Kidney (tissue), 14 donors: ENCODE measurements around the gene ALAS1. TPM values are rescaled to one million over a fixed set of nuclear protein-coding genes. Genes with fewer than 3 reads are reported as not detected.

Source experiments
- DNase-seq, 5 donors: peaks; one replicate each; pipeline ENCODE4 v3.0.0-alpha.2; 2013 to 2020
- FAIRE-seq: peaks from 2 replicates; lab custom pipeline; 2012; peaks lifted over from hg19 to GRCh38; lab: Jason Lieb, UNC
- H3K27ac ChIP-seq, 2 donors: one replicate each; pipeline ENCODE4 v1.7.0; 2013; ENCODE audit warnings: low read depth in 2 of 2, low read length in 2 of 2, inconsistent platforms in 1 of 2
- H3K27me3 ChIP-seq: one replicate; pipeline ENCODE4 v1.7.1; 2013; ENCODE audit warnings: low read length, inconsistent platforms; ENCODE audit not compliant: control insufficient read depth, insufficient read depth
- H3K36me3 ChIP-seq, 3 donors: one replicate each; pipeline versions ENCODE4 v1.7.0 to v1.7.1; 2013; ENCODE audit warnings: low read length in 3 of 3, control low read depth in 1 of 3, inconsistent platforms in 1 of 3; ENCODE audit not compliant: insufficient read depth in 3 of 3, control insufficient read depth in 2 of 3
- H3K4me1 ChIP-seq, 3 donors: one replicate each; pipeline versions ENCODE4 v1.7.0 to v1.7.1; 2013; ENCODE audit warnings: low read length in 3 of 3, inconsistent platforms in 1 of 3, low read depth in 1 of 3; ENCODE audit not compliant: control insufficient read depth in 2 of 3, insufficient read depth in 2 of 3
- H3K4me3 ChIP-seq, 3 donors: one replicate each; pipeline versions ENCODE4 v1.7.0 to v1.8.1; 2013; ENCODE audit warnings: low read length in 3 of 3, control low read depth in 1 of 3, inconsistent platforms in 1 of 3
- H3K9ac ChIP-seq, 3 donors: one replicate each; pipeline versions ENCODE4 v1.7.0 to v1.7.1; 2013; ENCODE audit warnings: low read length in 3 of 3, control low read depth in 1 of 3, inconsistent platforms in 1 of 3
- H3K9me3 ChIP-seq, 3 donors: one replicate each; pipeline versions ENCODE4 v1.7.0 to v1.7.1; 2013; ENCODE audit warnings: low read length in 3 of 3, control low read depth in 1 of 3, inconsistent platforms in 1 of 3; ENCODE audit not compliant: control insufficient read depth in 2 of 3, insufficient read depth in 1 of 3
- intact Hi-C: fragments of 100-400 bp; cut with DNase I; formaldehyde crosslinking; loops from one replicate; pipeline ENCODE4 v1.11.1; 2022
- polyA plus RNA-seq: library from polyadenylated mRNA; stranded (reverse); fragments of 350-450 nt; fragmentation: Illumina TruSeq; extraction: RNeasy Lipid Tissue Mini Kit (QIAGEN cat#74804); gene quantifications from one replicate; pipeline ENCODE4 v1.2.3, GENCODE V29; 2014; ENCODE audit warnings: low read depth, low replicate concordance; ENCODE audit not compliant: insufficient read depth
- total RNA-seq: library from RNA; stranded (reverse); fragmentation: NEBNext Ultra II Directional; extraction: Animal tissue kit (Norgen Biotek cat#: 25700); gene quantifications from one replicate; pipeline ENCODE4 v1.2.1, GENCODE V29; 2021
- TF ChIP-seq, protein P1 (sequence below): IDR thresholded peaks from 3 replicates; pipeline ENCODE4 v1.5.1; 2012; ENCODE audit warnings: mild to moderate bottlenecking, moderate library complexity, borderline replicate concordance; ENCODE audit not compliant: insufficient read depth; ENCODE audit errors: extremely low read depth
- donor health status: control.
- donor health status: control.
- donor health status: control.
- donor health status: control.
- donor health status: control.
- donor health status: DM: yes; HTN: yes; CAD: no.
- donor health status: Normal renal cell carcinoma (clear cell type).

Gene ALAS1
- total and polyA plus RNA-seq, 2 donors from 2014 or later = 42.8 to 77.2 TPM

GRCh38 chr3:52247409-52248164 lies 49.6 kb downstream of the ALAS1 start:
- TF ChIP-seq, protein P1, sequence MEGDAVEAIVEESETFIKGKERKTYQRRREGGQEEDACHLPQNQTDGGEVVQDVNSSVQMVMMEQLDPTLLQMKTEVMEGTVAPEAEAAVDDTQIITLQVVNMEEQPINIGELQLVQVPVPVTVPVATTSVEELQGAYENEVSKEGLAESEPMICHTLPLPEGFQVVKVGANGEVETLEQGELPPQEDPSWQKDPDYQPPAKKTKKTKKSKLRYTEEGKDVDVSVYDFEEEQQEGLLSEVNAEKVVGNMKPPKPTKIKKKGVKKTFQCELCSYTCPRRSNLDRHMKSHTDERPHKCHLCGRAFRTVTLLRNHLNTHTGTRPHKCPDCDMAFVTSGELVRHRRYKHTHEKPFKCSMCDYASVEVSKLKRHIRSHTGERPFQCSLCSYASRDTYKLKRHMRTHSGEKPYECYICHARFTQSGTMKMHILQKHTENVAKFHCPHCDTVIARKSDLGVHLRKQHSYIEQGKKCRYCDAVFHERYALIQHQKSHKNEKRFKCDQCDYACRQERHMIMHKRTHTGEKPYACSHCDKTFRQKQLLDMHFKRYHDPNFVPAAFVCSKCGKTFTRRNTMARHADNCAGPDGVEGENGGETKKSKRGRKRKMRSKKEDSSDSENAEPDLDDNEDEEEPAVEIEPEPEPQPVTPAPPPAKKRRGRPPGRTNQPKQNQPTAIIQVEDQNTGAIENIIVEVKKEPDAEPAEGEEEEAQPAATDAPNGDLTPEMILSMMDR = no peak
- H3K4me3 ChIP-seq = no peak overlapping the region
- no peak overlapping the region for H3K27ac ChIP-seq
- H3K27me3 ChIP-seq = no peaks in the 10 kb centered on the region
- DNase-seq (peak in 1 of 5 donors; percentile 66), FAIRE-seq (no peak)
- H3K9ac ChIP-seq = no peak overlapping the region
- peaks cover 0 to 9% (median 0%) of the 10 kb centered on the region in 3 donors for H3K36me3 ChIP-seq
- intact Hi-C loops = no loop called here
- peaks cover 0 to 8% (median 0%) of the 10 kb centered on the region in 3 donors for H3K4me1 ChIP-seq
- no peaks in the 10 kb centered on the region for H3K9me3 ChIP-seq

- Histone ChIP-seq H3K27me3 (no peaks in the 10 kb centered on the region), H3K27ac (no peak overlapping the region), H3K36me3 (peaks cover 0 to 9% (median 0%) of the 10 kb centered on the region in 3 donors), H3K4me1 (peaks cover 0 to 10% (median under 1%) of the 10 kb centered on the region in 3 donors), H3K4me3 (no peak overlapping the region), H3K9me3 (no peaks in the 10 kb centered on the region), H3K9ac (no peak overlapping the region)
- TF ChIP-seq, protein P1 = no peak
- intact Hi-C loops = no loop called here
- FAIRE-seq (no peak), DNase-seq (peak in 1 of 5 donors; percentile 54)
Measured at GRCh38 chr3:52248165-52248541, 50.2 kb downstream of the ALAS1 start.

DNA sequence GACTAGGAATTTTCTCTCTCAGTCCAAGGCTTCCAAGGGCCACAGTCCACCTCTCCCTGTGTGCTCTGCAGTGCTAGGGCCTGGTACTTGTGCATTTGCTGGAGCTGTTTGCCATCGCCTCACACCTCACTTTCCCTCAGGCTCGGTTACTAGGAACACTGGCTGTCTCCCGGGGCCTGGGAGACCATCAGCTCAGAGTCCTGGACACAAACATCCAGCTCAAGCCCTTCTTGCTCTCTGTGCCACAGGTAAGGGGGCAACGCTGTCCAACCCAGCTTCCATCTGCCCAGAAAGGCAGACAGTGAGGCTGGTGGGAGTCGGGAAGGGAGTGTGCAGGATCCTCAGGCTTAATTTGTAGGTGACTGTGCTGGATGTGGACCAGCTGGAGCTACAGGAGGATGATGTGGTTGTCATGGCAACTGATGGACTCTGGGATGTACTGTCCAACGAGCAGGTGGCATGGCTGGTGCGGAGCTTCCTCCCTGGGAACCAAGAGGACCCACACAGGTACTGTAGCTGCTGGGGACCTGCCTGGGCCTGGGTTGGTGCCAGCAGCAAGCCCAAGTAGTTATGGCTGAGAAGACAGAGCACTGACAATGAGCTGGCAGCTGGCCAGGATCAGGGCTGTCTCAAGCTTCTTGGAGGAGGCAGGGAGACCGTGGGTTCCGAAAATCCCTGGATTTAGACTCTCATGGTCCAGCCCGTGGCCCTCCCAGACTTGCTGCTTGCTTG lies 51.0 kb downstream of the ALAS1 start:
- Histone ChIP-seq H3K27me3 (no peaks in the 10 kb centered on the region), H3K4me3 (no peak overlapping the region), H3K9ac (no peak overlapping the region), H3K27ac (no peak overlapping the region), H3K36me3 (peaks cover 0 to 9% (median 5%) of the 10 kb centered on the region in 3 donors), H3K9me3 (no peaks in the 10 kb centered on the region), H3K4me1 (peaks cover 0 to 18% (median 6%) of the 10 kb centered on the region in 3 donors)
- DNase-seq (peak in 2 of 5 donors; percentile 47 to 80), FAIRE-seq (no peak)
- TF ChIP-seq, protein P1 = no peak
- intact Hi-C loops = no loop called here
